ENCODE data around the gene TGDS.

DNA sequence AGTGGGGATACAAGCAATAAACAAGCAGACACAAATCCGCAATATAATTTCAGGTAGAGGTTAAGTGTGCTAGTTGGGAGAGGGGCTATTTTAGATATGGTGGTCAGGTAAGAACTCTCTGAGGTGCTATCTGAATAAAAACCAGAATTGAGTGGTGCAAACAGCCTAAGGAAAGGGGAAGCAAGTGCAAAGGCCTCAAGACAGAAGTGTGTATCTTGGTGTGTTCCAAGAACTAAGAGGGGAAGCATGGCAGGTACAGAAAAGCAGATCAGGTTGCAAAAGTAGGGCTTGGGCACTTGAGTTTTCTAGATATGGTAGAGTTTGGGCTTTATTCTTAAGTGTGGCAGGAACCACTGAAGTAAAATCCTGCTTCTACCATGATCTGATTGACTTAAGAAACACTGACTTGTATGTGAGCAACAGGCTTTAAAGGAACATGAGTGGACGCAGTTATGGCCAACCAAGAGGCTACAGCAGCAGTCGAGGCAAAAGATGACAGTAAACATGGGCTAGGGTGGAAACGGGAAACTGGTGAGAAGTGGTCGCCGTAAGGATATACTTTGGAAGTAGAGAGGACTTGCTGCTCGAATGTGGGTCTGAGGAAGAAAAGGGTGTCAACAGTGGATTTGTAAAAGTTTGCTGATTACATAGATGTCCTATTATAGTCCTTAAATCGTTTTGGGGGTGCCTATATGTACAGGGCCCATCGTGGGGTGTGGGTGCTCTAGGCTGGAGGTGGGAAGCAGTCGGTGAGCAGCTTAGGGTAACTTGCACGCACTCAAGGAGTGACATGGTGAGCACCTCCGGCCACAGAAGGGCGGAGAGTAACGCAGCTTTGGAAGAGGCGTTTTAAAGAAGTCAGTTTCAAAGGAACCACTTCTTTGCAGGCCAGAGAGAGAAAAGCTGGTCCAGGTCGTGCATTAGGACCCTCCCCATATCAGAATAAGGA, 677 bp downstream of the TGDS start:
- TF ChIP-seq EZH2 (IDR thresholded peaks at IDR 0.05; ENCODE audit: insufficient read depth, poor library complexity, severe bottlenecking) (no peak), EZH2phosphoT487 (IDR thresholded peaks at IDR 0.05; ENCODE audit: insufficient read depth, low read depth) (no peak)

Data from GM23248 (cell line).